GM20431 (cell line): Measurements from ENCODE around the gene SCTR.

Source experiments
- in situ Hi-C: fragments of 300-500 bp; cut with MseI, MboI; formaldehyde crosslinking; loops from one replicate; pipeline ENCODE4 v1.15.0; 2020; ENCODE audit warnings: low sequenced_read_pairs; ENCODE audit not compliant: unreplicated experiment

Gene SCTR

GRCh38 chr2:119453972-119454593 is 70.2 kb downstream of the SCTR start:
- in situ Hi-C loops = no loop called here

- in situ Hi-C loops = no loop called here
Measured at GRCh38 chr2:119451336-119452050, 72.8 kb downstream of the SCTR start.

- in situ Hi-C loops = no loop called here
Measured at GRCh38 chr2:119449521-119449920, 74.8 kb downstream of the SCTR start.

GRCh38 chr2:119448427-119449141 is 75.7 kb downstream of the SCTR start:
- in situ Hi-C loops = no loop called here

GRCh38 chr2:119446037-119446436 is 78.2 kb downstream of the SCTR start:
- in situ Hi-C loops = no loop called here

GRCh38 chr2:119442850-119443249 is 81.4 kb downstream of the SCTR start:
- in situ Hi-C loops = no loop called here

- in situ Hi-C loops = no loop called here
Measured at GRCh38 chr2:119442226-119442619, 82.1 kb downstream of the SCTR start.

GRCh38 chr2:119441376-119442225 is 82.7 kb downstream of the SCTR start:
- in situ Hi-C loops = no loop called here

GRCh38 chr2:119440873-119441272 is 83.4 kb downstream of the SCTR start:
- in situ Hi-C loops = no loop called here

GRCh38 chr2:119440501-119440870 is 83.8 kb downstream of the SCTR start:
- in situ Hi-C loops = no loop called here

- in situ Hi-C loops = no loop called here
Measured at GRCh38 chr2:119439574-119440500, 84.4 kb downstream of the SCTR start.

GRCh38 chr2:119438726-119439284 is 85.5 kb downstream of the SCTR start:
- in situ Hi-C loops = no loop called here

GRCh38 chr2:119438128-119438656 is 86.1 kb downstream of the SCTR start:
- in situ Hi-C loops = no loop called here

- in situ Hi-C loops = no loop called here
Measured at GRCh38 chr2:119436993-119437772, 87.1 kb downstream of the SCTR start.

GRCh38 chr2:119435953-119436297 is 88.4 kb downstream of the SCTR start:
- in situ Hi-C loops = no loop called here

GRCh38 chr2:119435081-119435952 is 89.0 kb downstream of the SCTR start:
- in situ Hi-C loops = no loop called here

GRCh38 chr2:119434664-119435063 is 89.6 kb downstream of the SCTR start:
- in situ Hi-C loops = no loop called here
